Endothelial cell of umbilical vein (primary cell): ENCODE results near the gene WBP2NL. TPM values are rescaled to one million over a fixed set of nuclear protein-coding genes. Genes with fewer than 3 reads are reported as not detected.

Experiments
- BruUV-seq: library from RNA; stranded (reverse); fragments of 400-500 nt; replicated peaks from 2 replicates; lab custom pipeline; 2021; lab: Mats Ljungman, UMichigan
- CTCF ChIA-PET: fragments of 300-600, 350-600 bp; sonication (Branson Sonifier 250); formaldehyde crosslinking; loops from one replicate; lab custom pipeline; 2021; ENCODE audit warnings: antibody characterized with exemption, inconsistent platforms; lab: Charles Lee
- POLR2A ChIA-PET: fragments of 300-600, 350-600 bp; sonication (Branson Sonifier 250); formaldehyde crosslinking; loops from one replicate; lab custom pipeline; 2021; ENCODE audit warnings: antibody characterized with exemption, inconsistent platforms; lab: Charles Lee
- DNase-seq: peaks from one replicate; pipeline ENCODE4 v3.0.0-alpha.2; 2011; ENCODE audit warnings: low read depth, low spot score
- FAIRE-seq: peaks from 2 replicates; lab custom pipeline; 2011; peaks lifted over from hg19 to GRCh38; lab: Jason Lieb, UNC
- H2AFZ ChIP-seq: 2 replicates; pipeline ENCODE4 v1.6.0; 2012; ENCODE audit warnings: low read depth, low read length, control low read depth, inconsistent platforms
- H3K27ac ChIP-seq: 2 replicates; pipeline ENCODE4 v1.5.1; 2011; ENCODE audit warnings: low read depth, mild to moderate bottlenecking, control low read depth, low read length, moderate library complexity; ENCODE audit not compliant: insufficient read depth
- H3K27me3 ChIP-seq, 2 experiments: 2 replicates each; pipeline versions ENCODE4 v1.6.0 to v1.6.1; 2011; ENCODE audit warnings: low read length in 2 of 2, mixed read lengths in 1 of 2; ENCODE audit not compliant: control insufficient read depth in 2 of 2, insufficient read depth in 2 of 2
- H3K36me3 ChIP-seq, 2 experiments: 2 replicates in 1 of 2; 3 replicates in 1 of 2; pipeline ENCODE4 v1.5.1; 2011; ENCODE audit warnings: low read length in 2 of 2, mild to moderate bottlenecking in 1 of 2, moderate library complexity in 1 of 2; ENCODE audit not compliant: control insufficient read depth in 2 of 2, insufficient read depth in 2 of 2; ENCODE audit errors: extremely low read depth in 1 of 2
- H3K4me1 ChIP-seq: 3 replicates; pipeline ENCODE4 v1.5.1; 2011; ENCODE audit warnings: mild to moderate bottlenecking, low read length; ENCODE audit not compliant: control insufficient read depth, insufficient read depth; ENCODE audit errors: extremely low read depth
- H3K4me2 ChIP-seq: 2 replicates; pipeline ENCODE4 v1.6.1; 2011; ENCODE audit warnings: low read length, control low read depth, mixed read lengths; ENCODE audit not compliant: insufficient read depth
- H3K4me3 ChIP-seq, 3 experiments: fragments of 200-600 bp in 1 of 3; sonication (generic), shearing (Covaris generic) in 1 of 3; replicated peaks in 1 of 3; 2 replicates each; pipeline ENCODE4 v1.5.1; 2011 to 2016; ENCODE audit warnings: control low read depth in 3 of 3, low read length in 3 of 3, mild to moderate bottlenecking in 2 of 3, inconsistent platforms in 1 of 3, low read depth in 1 of 3, moderate library complexity in 1 of 3; ENCODE audit not compliant: insufficient read depth in 1 of 3
- H3K79me2 ChIP-seq: 2 replicates; pipeline ENCODE4 v1.6.0; 2012; ENCODE audit warnings: low read length, inconsistent platforms; ENCODE audit not compliant: control insufficient read depth, insufficient read depth
- H3K9ac ChIP-seq: replicated peaks from 2 replicates; pipeline ENCODE3; 2011; ENCODE audit warnings: low read length, control low read depth; ENCODE audit not compliant: insufficient read depth; ENCODE audit errors: extremely low read depth
- H3K9me1 ChIP-seq: replicated peaks from 3 replicates; pipeline ENCODE4 v1.6.0; 2011; ENCODE audit warnings: mild to moderate bottlenecking, low read length; ENCODE audit not compliant: control insufficient read depth, insufficient read depth; ENCODE audit errors: extremely low read depth
- H3K9me3 ChIP-seq: replicated peaks from 2 replicates; pipeline ENCODE4 v1.5.1; 2012; ENCODE audit warnings: low read length, inconsistent platforms; ENCODE audit not compliant: control insufficient read depth, insufficient read depth
- H4K20me1 ChIP-seq: replicated peaks from 2 replicates; pipeline ENCODE3; 2011; ENCODE audit warnings: mild to moderate bottlenecking, low read length; ENCODE audit not compliant: control insufficient read depth, insufficient read depth; ENCODE audit errors: extremely low read depth
- CTCF ChIP-seq, 2 donors: IDR thresholded peaks; 1 replicate in 1 of 2; 2 replicates in 1 of 2; pipeline ENCODE4 v1.5.1; 2011; ENCODE audit warnings: low read length in 2 of 2, mild to moderate bottlenecking in 2 of 2, moderate library complexity in 2 of 2, control low read depth in 1 of 2, inconsistent platforms in 1 of 2, low read depth in 1 of 2; ENCODE audit not compliant: insufficient read depth in 1 of 2; ENCODE audit errors: extremely low read depth in 1 of 2
- EZH2 ChIP-seq: IDR thresholded peaks from 2 replicates; pipeline ENCODE4 v1.6.1; 2012; ENCODE audit warnings: borderline replicate concordance, low read depth, mild to moderate bottlenecking, moderate library complexity, low read length, inconsistent platforms; ENCODE audit not compliant: severe bottlenecking
- FOS ChIP-seq: IDR thresholded peaks from 2 replicates; pipeline ENCODE4 v1.6.1; 2011; ENCODE audit warnings: mild to moderate bottlenecking, low read length, moderate library complexity, borderline replicate concordance; ENCODE audit not compliant: insufficient read depth
- GATA2 ChIP-seq: IDR thresholded peaks from 2 replicates; pipeline ENCODE4 v1.7.0; 2011; ENCODE audit warnings: low read depth, mild to moderate bottlenecking, moderate library complexity, mixed read lengths, low read length; ENCODE audit not compliant: insufficient read length, insufficient read depth
- JUN ChIP-seq: IDR thresholded peaks from 2 replicates; pipeline ENCODE4 v1.6.1; 2011; ENCODE audit warnings: borderline replicate concordance, low read depth; ENCODE audit not compliant: insufficient read length, insufficient read depth
- MAX ChIP-seq: IDR thresholded peaks from 2 replicates; pipeline ENCODE4 v1.6.1; 2011; ENCODE audit not compliant: insufficient read depth, insufficient read length
- MYC ChIP-seq: IDR thresholded peaks from one replicate; pipeline ENCODE4 v1.6.1; 2011; ENCODE audit warnings: mild to moderate bottlenecking, low read depth, low read length
- POLR2A ChIP-seq: IDR thresholded peaks from 2 replicates; pipeline ENCODE4 v1.6.1; 2012; ENCODE audit warnings: low read depth, mild to moderate bottlenecking, control low read depth, low read length
- POLR2AphosphoS5 ChIP-seq: IDR thresholded peaks from 2 replicates; pipeline ENCODE4 v1.6.1; 2012; ENCODE audit warnings: low read depth, mild to moderate bottlenecking, control low read depth, low read length, moderate library complexity; ENCODE audit not compliant: insufficient read depth
- dilution Hi-C: fragments of 300-500 bp; cut with MboI; formaldehyde crosslinking; loops from one replicate; pipeline ENCODE4 v1.15.0; 2019; ENCODE audit warnings: low sequenced_read_pairs; ENCODE audit not compliant: extremely low pct_ligation_motif_present
- intact Hi-C: fragments of 100-400 bp; cut with micrococcal nuclease; formaldehyde crosslinking; loops from one replicate; pipeline ENCODE4 v1.10.0; 2022
- polyA plus RNA-seq, 4 experiments: library from polyadenylated mRNA; depleted of rRNA in 3 of 4; stranded (reverse) in 3 of 4; unstranded in 1 of 4; fragments of >200 nt; gene quantifications; 2 replicates each; pipeline versions ENCODE4 v1.2.1 to v1.2.3, GENCODE V29; 2011 to 2012; ENCODE audit warnings: missing spikeins in 1 of 4
- total RNA-seq: library from RNA; stranded (reverse); gene quantifications from 2 replicates; pipeline ENCODE4 v1.2.3, GENCODE V29; 2021

Gene WBP2NL
- total and polyA plus RNA-seq, 2 donors (not counting 3 experiments of a cell fraction or from before 2014, with no cell fraction given), result 0.08 to 0.27 TPM

GRCh38 chr22:41989246-41989645 is 9.3 kb upstream of the WBP2NL start:
- Histone ChIP-seq H3K27me3 (peaks cover 0 to 3% of the 10 kb centered on the region in 2 experiments), H3K4me1 (no peaks in the 10 kb centered on the region), H2AFZ (no peak overlapping the region), H3K27ac (no peak overlapping the region), H3K36me3 (no peaks in the 10 kb centered on the region), H3K9ac (no peak overlapping the region), H3K79me2 (no peaks in the 10 kb centered on the region), H4K20me1 (no peaks in the 10 kb centered on the region), H3K4me3 (no peak overlapping the region), H3K9me1 (no peaks in the 10 kb centered on the region), H3K9me3 (no peaks in the 10 kb centered on the region), H3K4me2 (no peak overlapping the region)
- ChIA-PET CTCF (no interaction called here), POLR2A (no interaction called here)
- no TSS peak for BruUV-seq
- dilution Hi-C loops, result no loop called here
- TF ChIP-seq POLR2AphosphoS5 (no peak), FOS (no peak), JUN (no peak)
- intact Hi-C loops, result no loop called here
- FAIRE-seq (no peak), DNase-seq (no peak)

- H3K4me1 ChIP-seq, result no peaks in the 10 kb centered on the region
- no peak overlapping the region for H2AFZ ChIP-seq
- H3K27me3 ChIP-seq, result peaks cover 0 to 7% of the 10 kb centered on the region in 2 experiments
- dilution Hi-C loops (no loop called here), intact Hi-C loops (no loop called here)
- FAIRE-seq (no peak), DNase-seq (no peak)
- H3K9me1 ChIP-seq, result no peaks in the 10 kb centered on the region
- no peak overlapping the region for H3K4me3 ChIP-seq
- H3K9me3 ChIP-seq, result no peaks in the 10 kb centered on the region
- POLR2A ChIA-PET, result no interaction called here
- CTCF ChIA-PET, result interaction anchor here (0.7 kb wide), 1 partner anchor 1180 kb away, joined by 3 read pairs; no protein-coding TSS in a partner anchor
- no peaks in the 10 kb centered on the region for H4K20me1 ChIP-seq
- no TSS peak for BruUV-seq
- no peaks in the 10 kb centered on the region for H3K79me2 ChIP-seq
- TF ChIP-seq FOS, result no peak
- no peak for TF ChIP-seq CTCF (IDR thresholded peaks at IDR 0.05; ENCODE audit: extremely low read depth in 1 of 2, insufficient read depth in 1 of 2, low read depth in 1 of 2, low read length in 2 of 2)
- TF ChIP-seq MYC, result no peak
- TF ChIP-seq GATA2, result no peak
- TF ChIP-seq MAX, result no peak
- TF ChIP-seq POLR2AphosphoS5, result no peak
- TF ChIP-seq POLR2A, result no peak
- no peak for TF ChIP-seq EZH2
- TF ChIP-seq JUN, result no peak
- H3K4me2 ChIP-seq, result no peak overlapping the region
- no peak overlapping the region for H3K27ac ChIP-seq
- no peak overlapping the region for H3K9ac ChIP-seq
- H3K36me3 ChIP-seq, result no peaks in the 10 kb centered on the region
Measured at GRCh38 chr22:41991111-41991510, 7.5 kb upstream of the WBP2NL start.
